ENCODE measurements around the gene SASH1.

SASH1 gene

DNA sequence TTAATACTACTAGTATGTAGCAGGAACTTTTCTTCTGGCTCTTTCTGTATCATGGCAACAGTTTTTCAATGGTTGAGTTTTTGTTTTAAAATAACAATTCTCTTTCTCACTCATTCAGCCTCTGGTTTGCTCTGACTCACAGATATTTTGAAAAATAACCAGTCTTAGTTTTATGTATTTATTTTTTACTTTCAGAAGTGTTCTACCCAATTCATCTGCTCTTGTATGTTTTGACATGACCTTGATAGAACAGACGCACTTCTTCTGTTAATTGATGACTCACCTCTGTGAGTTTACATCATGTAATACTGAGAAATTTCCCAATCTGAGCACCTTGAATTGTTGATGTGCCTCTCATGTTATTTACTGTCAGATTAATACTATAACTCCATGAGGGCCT is 178.9 kb downstream of the SASH1 start:
- Histone ChIP-seq H3F3A (ENCODE audit: insufficient read depth) (no peaks in the 10 kb centered on the region), H3K27me3 (ENCODE audit: low read length) (no peaks in the 10 kb centered on the region), H2AFZ (ENCODE audit: low read depth, low read length, severe bottlenecking) (no peak overlapping the region), H4K20me1 (ENCODE audit: low read depth, low read length) (no peaks in the 10 kb centered on the region), H3K79me2 (ENCODE audit: insufficient read depth, low read length) (no peaks in the 10 kb centered on the region), H3K4me3 (ENCODE audit: insufficient read depth, low read length, poor library complexity, severe bottlenecking) (no peak overlapping the region), H3K9ac (ENCODE audit: low read length) (no peak overlapping the region), H3K9me2 (replicated peaks; ENCODE audit: insufficient read depth, low read length) (no peaks in the 10 kb centered on the region), H3K36me3 (ENCODE audit: low read length) (no peaks in the 10 kb centered on the region), H3K4me2 (ENCODE audit: low read depth, low read length, poor library complexity, severe bottlenecking) (no peak overlapping the region), H3K27ac (ENCODE audit: low read depth, low read length) (no peak overlapping the region), H3K9me3 (ENCODE audit: insufficient read depth, low read length) (no peaks in the 10 kb centered on the region)
- no peak for TF ChIP-seq EZH2phosphoT487 (conservative IDR thresholded peaks at IDR 0.05; ENCODE audit: low read length)
- TF ChIP-seq, protein P1, sequence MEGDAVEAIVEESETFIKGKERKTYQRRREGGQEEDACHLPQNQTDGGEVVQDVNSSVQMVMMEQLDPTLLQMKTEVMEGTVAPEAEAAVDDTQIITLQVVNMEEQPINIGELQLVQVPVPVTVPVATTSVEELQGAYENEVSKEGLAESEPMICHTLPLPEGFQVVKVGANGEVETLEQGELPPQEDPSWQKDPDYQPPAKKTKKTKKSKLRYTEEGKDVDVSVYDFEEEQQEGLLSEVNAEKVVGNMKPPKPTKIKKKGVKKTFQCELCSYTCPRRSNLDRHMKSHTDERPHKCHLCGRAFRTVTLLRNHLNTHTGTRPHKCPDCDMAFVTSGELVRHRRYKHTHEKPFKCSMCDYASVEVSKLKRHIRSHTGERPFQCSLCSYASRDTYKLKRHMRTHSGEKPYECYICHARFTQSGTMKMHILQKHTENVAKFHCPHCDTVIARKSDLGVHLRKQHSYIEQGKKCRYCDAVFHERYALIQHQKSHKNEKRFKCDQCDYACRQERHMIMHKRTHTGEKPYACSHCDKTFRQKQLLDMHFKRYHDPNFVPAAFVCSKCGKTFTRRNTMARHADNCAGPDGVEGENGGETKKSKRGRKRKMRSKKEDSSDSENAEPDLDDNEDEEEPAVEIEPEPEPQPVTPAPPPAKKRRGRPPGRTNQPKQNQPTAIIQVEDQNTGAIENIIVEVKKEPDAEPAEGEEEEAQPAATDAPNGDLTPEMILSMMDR (IDR thresholded peaks at IDR 0.05; ENCODE audit: insufficient read depth, low read length, poor library complexity, severe bottlenecking) = no peak

DNA sequence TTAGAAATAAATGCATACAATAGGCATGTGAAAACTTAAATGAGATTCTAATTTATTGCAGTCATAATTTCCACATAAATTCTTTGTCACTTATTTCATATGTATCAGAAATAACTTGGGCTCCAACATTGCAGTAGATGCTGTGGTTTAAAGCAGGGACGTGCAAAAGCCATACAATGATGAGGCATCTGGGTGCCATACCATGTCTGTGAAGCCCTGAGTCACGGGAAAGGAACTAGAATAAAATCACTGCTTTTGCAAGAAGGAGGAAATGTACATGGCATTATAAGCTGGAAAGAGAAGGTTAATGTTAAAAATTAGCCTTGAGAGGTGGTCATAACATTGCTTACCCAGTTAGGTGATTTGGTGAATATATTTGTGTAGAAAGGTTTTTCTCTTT is 180.4 kb downstream of the SASH1 start:
- no peaks in the 10 kb centered on the region for H3K36me3 ChIP-seq (ENCODE audit: low read length)
- H3K4me3 ChIP-seq (ENCODE audit: insufficient read depth, low read length, poor library complexity, severe bottlenecking) = no peak overlapping the region
- no peaks in the 10 kb centered on the region for H4K20me1 ChIP-seq (ENCODE audit: low read depth, low read length)
- H3K27ac ChIP-seq (ENCODE audit: low read depth, low read length) = no peak overlapping the region
- no peaks in the 10 kb centered on the region for H3K79me2 ChIP-seq (ENCODE audit: insufficient read depth, low read length)
- no peaks in the 10 kb centered on the region for H3K27me3 ChIP-seq (ENCODE audit: low read length)
- no peak overlapping the region for H2AFZ ChIP-seq (ENCODE audit: low read depth, low read length, severe bottlenecking)
- no peaks in the 10 kb centered on the region for H3F3A ChIP-seq (ENCODE audit: insufficient read depth)
- no peaks in the 10 kb centered on the region for H3K9me3 ChIP-seq (ENCODE audit: insufficient read depth, low read length)
- TF ChIP-seq EZH2phosphoT487 (conservative IDR thresholded peaks at IDR 0.05; ENCODE audit: low read length) = no peak
- TF ChIP-seq, protein P1 (IDR thresholded peaks at IDR 0.05; ENCODE audit: insufficient read depth, low read length, poor library complexity, severe bottlenecking) = no peak
- no peak overlapping the region for H3K4me2 ChIP-seq (ENCODE audit: low read depth, low read length, poor library complexity, severe bottlenecking)
- no peak overlapping the region for H3K9ac ChIP-seq (ENCODE audit: low read length)
- no peaks in the 10 kb centered on the region for H3K9me2 ChIP-seq (replicated peaks; ENCODE audit: insufficient read depth, low read length)

DNA sequence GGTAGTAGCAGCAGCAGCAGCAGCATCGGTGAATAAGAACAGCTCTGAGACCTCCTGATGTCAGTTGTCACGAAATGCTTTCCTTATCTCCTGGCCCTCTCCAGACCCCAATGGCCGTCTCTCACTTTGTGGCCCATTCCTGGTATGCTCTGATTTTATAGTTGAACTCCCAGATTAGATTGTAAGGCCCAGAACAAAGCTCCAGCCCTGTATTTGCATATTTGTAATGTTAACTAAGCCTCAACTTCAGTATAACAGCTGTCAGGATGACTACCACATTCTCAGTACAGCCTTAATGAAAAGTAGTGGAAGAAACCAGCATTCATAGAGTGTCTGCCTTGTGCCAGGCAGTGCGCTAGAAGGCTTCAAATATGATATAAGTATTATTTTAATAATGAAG is 180.9 kb downstream of the SASH1 start:
- Histone ChIP-seq H3K9me3 (ENCODE audit: insufficient read depth, low read length) (no peaks in the 10 kb centered on the region), H3K4me2 (ENCODE audit: low read depth, low read length, poor library complexity, severe bottlenecking) (no peak overlapping the region), H3K79me2 (ENCODE audit: insufficient read depth, low read length) (no peaks in the 10 kb centered on the region), H3F3A (ENCODE audit: insufficient read depth) (no peaks in the 10 kb centered on the region), H3K4me3 (ENCODE audit: insufficient read depth, low read length, poor library complexity, severe bottlenecking) (no peak overlapping the region), H3K27me3 (ENCODE audit: low read length) (no peaks in the 10 kb centered on the region), H3K27ac (ENCODE audit: low read depth, low read length) (no peak overlapping the region), H3K36me3 (ENCODE audit: low read length) (no peaks in the 10 kb centered on the region), H3K9me2 (replicated peaks; ENCODE audit: insufficient read depth, low read length) (no peaks in the 10 kb centered on the region), H2AFZ (ENCODE audit: low read depth, low read length, severe bottlenecking) (no peak overlapping the region), H4K20me1 (ENCODE audit: low read depth, low read length) (no peaks in the 10 kb centered on the region), H3K9ac (ENCODE audit: low read length) (no peak overlapping the region)
- TF ChIP-seq, protein P1 (IDR thresholded peaks at IDR 0.05; ENCODE audit: insufficient read depth, low read length, poor library complexity, severe bottlenecking) = no peak
- TF ChIP-seq EZH2phosphoT487 (conservative IDR thresholded peaks at IDR 0.05; ENCODE audit: low read length) = no peak

Measured in SU-DHL-6 (cell line).